ENCODE measurements around the gene UBAC2. TPM values are rescaled to one million over a fixed set of nuclear protein-coding genes. Genes with fewer than 3 reads are reported as not detected.

Gene UBAC2
- polyA plus RNA-seq, 3 donors, result 59.6 to 113 (median 96.7) TPM

- H3K36me3 ChIP-seq (replicated peaks in 1 of 2; ENCODE audit: control insufficient read depth in 1 of 2, insufficient read depth in 2 of 2, low read length in 2 of 2), result peaks cover 2 to 9% of the 10 kb centered on the region in 2 donors
- no peaks in the 10 kb centered on the region for H3K9me3 ChIP-seq (replicated peaks in 1 of 2; ENCODE audit: control insufficient read depth in 1 of 2, insufficient read depth in 1 of 2, low read length in 2 of 2)
- H3K27ac ChIP-seq (ENCODE audit: low read depth in 1 of 2, low read length in 2 of 2), result peak overlapping the region; percentile 10 to 75
- Mint-ChIP-seq H3K4me3 (peak overlapping the region; percentile 75 to 91), H3K9me3 (no peaks in the 10 kb centered on the region), H3K27ac (peak overlapping the region; percentile 87 to 95 (median 88)), H3K36me3 (peaks cover 34 to 61% of the 10 kb centered on the region in 2 donors), H3K27me3 (ENCODE audit: low read depth in 3 of 3) (no peaks in the 10 kb centered on the region), H3K4me1 (peaks cover 74% of the 10 kb centered on the region)
- intact Hi-C loops (cut with micrococcal nuclease), result no loop called here
- 27% methylated on average over 13 of the region's 14 CpGs for WGBS (ENCODE audit: insufficient coverage)
- H2AFZ ChIP-seq (ENCODE audit: insufficient read depth, low read depth, low read length, poor library complexity, severe bottlenecking), result no peak overlapping the region
- H3K4me2 ChIP-seq (replicated peaks; ENCODE audit: extremely low read depth, low read length, poor library complexity, severe bottlenecking), result peak overlapping the region; percentile 73
- no peaks in the 10 kb centered on the region for H3K27me3 ChIP-seq (ENCODE audit: control insufficient read depth in 2 of 2, insufficient read depth in 2 of 2, low read length in 2 of 2)
- H3K4me3 ChIP-seq (replicated peaks in 1 of 3; ENCODE audit: low read depth in 2 of 3, low read length in 3 of 3), result peak overlapping the region in 2 of 3 experiments; percentile 74 to 92
- H4K20me1 ChIP-seq (ENCODE audit: insufficient read depth, low read length), result peaks cover 57% of the 10 kb centered on the region
- peaks cover 100% of the 10 kb centered on the region for H3K79me2 ChIP-seq (ENCODE audit: insufficient read depth, low read length)
- TF ChIP-seq CTCF (IDR thresholded peaks at IDR 0.05), result no peak
- H3K4me1 ChIP-seq (ENCODE audit: control insufficient read depth in 1 of 2, insufficient read depth in 2 of 2, low read length in 2 of 2), result peaks cover 66 to 79% of the 10 kb centered on the region in 2 donors
- peak overlapping the region; percentile 35 for H3K9ac ChIP-seq (ENCODE audit: insufficient read depth, low read length, poor library complexity, severe bottlenecking)
- peak; percentile 66 to 77 (median 73) for DNase-seq
Observed at GRCh38 chr13:99303863-99304521, 103.3 kb downstream of the UBAC2 start.

- Histone ChIP-seq H3K9me3 (replicated peaks in 1 of 2; ENCODE audit: control insufficient read depth in 1 of 2, insufficient read depth in 1 of 2, low read length in 2 of 2) (no peaks in the 10 kb centered on the region), H2AFZ (ENCODE audit: insufficient read depth, low read depth, low read length, poor library complexity, severe bottlenecking) (no peak overlapping the region), H3K79me2 (ENCODE audit: insufficient read depth, low read length) (peaks cover 99% of the 10 kb centered on the region), H4K20me1 (ENCODE audit: insufficient read depth, low read length) (peaks cover 52% of the 10 kb centered on the region), H3K27me3 (ENCODE audit: control insufficient read depth in 2 of 2, insufficient read depth in 2 of 2, low read length in 2 of 2) (no peaks in the 10 kb centered on the region), H3K27ac (ENCODE audit: low read depth in 1 of 2, low read length in 2 of 2) (peak overlapping the region in 1 of 2 donors; percentile 75), H3K9ac (ENCODE audit: insufficient read depth, low read length, poor library complexity, severe bottlenecking) (peak overlapping the region; percentile 35), H3K4me2 (replicated peaks; ENCODE audit: extremely low read depth, low read length, poor library complexity, severe bottlenecking) (peak overlapping the region; percentile 73), H3K4me3 (replicated peaks in 1 of 3; ENCODE audit: low read depth in 2 of 3, low read length in 3 of 3) (peak overlapping the region in 2 of 3 experiments; percentile 74 to 92), H3K4me1 (ENCODE audit: control insufficient read depth in 1 of 2, insufficient read depth in 2 of 2, low read length in 2 of 2) (peaks cover 68 to 79% of the 10 kb centered on the region in 2 donors), H3K36me3 (replicated peaks in 1 of 2; ENCODE audit: control insufficient read depth in 1 of 2, insufficient read depth in 2 of 2, low read length in 2 of 2) (peaks cover 2 to 9% of the 10 kb centered on the region in 2 donors)
- WGBS (ENCODE audit: insufficient coverage), result no CpG with 5 or more reads among the region's 4 CpGs
- Mint-ChIP-seq H3K9me3 (no peaks in the 10 kb centered on the region), H3K4me3 (peak overlapping the region; percentile 39 to 91), H3K27ac (peak overlapping the region; percentile 32 to 95 (median 88)), H3K36me3 (peaks cover 39 to 64% of the 10 kb centered on the region in 2 donors), H3K27me3 (ENCODE audit: low read depth in 3 of 3) (no peaks in the 10 kb centered on the region), H3K4me1 (peaks cover 73% of the 10 kb centered on the region)
- TF ChIP-seq CTCF (IDR thresholded peaks at IDR 0.05), result no peak
- no peak for DNase-seq
- intact Hi-C loops (cut with micrococcal nuclease), result no loop called here
Observed at GRCh38 chr13:99304541-99304940, 103.9 kb downstream of the UBAC2 start.

Data from CD14-positive monocyte (primary cell).